OCI-LY3 (cell line): ENCODE measurements around the gene TSPAN19.

Experiments
- H2AFZ ChIP-seq: fragments of 200-600, 300-600 bp; shearing (Covaris generic); 2 replicates; pipeline ENCODE4 v1.6.0; 2014; ENCODE audit warnings: antibody characterized with exemption, low read depth, low read length
- H3K27ac ChIP-seq: fragments of 200-600, 300-600 bp; sonication (generic); 2 replicates; pipeline ENCODE4 v1.5.1; 2014; ENCODE audit warnings: mild to moderate bottlenecking, low read length, moderate library complexity, mixed read lengths
- H3K27me3 ChIP-seq: fragments of 200-600, 300-600 bp; sonication (generic); 2 replicates; pipeline ENCODE4 v1.6.1; 2014; ENCODE audit warnings: low read depth, low read length, mixed read lengths
- H3K36me3 ChIP-seq: fragments of 200-600, 300-600 bp; sonication (generic); replicated peaks from 2 replicates; pipeline ENCODE3; 2014; ENCODE audit warnings: low read depth, low read length, mixed read lengths
- H3K4me1 ChIP-seq: fragments of 300-600, 200-600 bp; sonication (generic); 2 replicates; pipeline ENCODE4 v1.6.1; 2014; ENCODE audit warnings: low read length, mixed read lengths
- H3K4me2 ChIP-seq: fragments of 200-600, 300-600 bp; sonication (generic); 2 replicates; pipeline ENCODE4 v1.6.1; 2014; ENCODE audit warnings: low read length, mixed read lengths
- H3K4me3 ChIP-seq: fragments of 300-600, 200-600 bp; sonication (generic); 2 replicates; pipeline ENCODE4 v1.5.1; 2014; ENCODE audit warnings: antibody characterized with exemption, mild to moderate bottlenecking, low read length, moderate library complexity
- H3K79me2 ChIP-seq: fragments of 300-600, 200-600 bp; shearing (Covaris generic); 2 replicates; pipeline ENCODE4 v1.6.1; 2014; ENCODE audit warnings: mild to moderate bottlenecking, low read length, mixed read lengths
- H3K9ac ChIP-seq: fragments of 300-600, 200-600 bp; shearing (Covaris generic); 2 replicates; pipeline ENCODE4 v1.6.0; 2014; ENCODE audit warnings: mild to moderate bottlenecking, low read length, moderate library complexity
- H3K9me3 ChIP-seq: fragments of 200-600, 300-600 bp; shearing (Covaris generic); 2 replicates; pipeline ENCODE4 v1.6.1; 2014; ENCODE audit warnings: low read length, mixed read lengths; ENCODE audit not compliant: insufficient read depth
- H4K20me1 ChIP-seq: fragments of 200-600, 300-600 bp; sonication (generic); 2 replicates; pipeline ENCODE4 v1.6.1; 2016; ENCODE audit warnings: low read length, mixed read lengths; ENCODE audit not compliant: insufficient read depth
- CTCF ChIP-seq: fragments of 200-600, 300-600 bp; sonication (generic); IDR thresholded peaks from 2 replicates; pipeline ENCODE4 v1.5.1; 2014; ENCODE audit warnings: antibody characterized with exemption, low read length, low read depth
- EZH2phosphoT487 ChIP-seq: fragments of 200-600 bp; shearing (Covaris generic); IDR thresholded peaks from 2 replicates; pipeline ENCODE4 v1.6.1; 2018; ENCODE audit warnings: antibody characterized with exemption, mixed run types, low read depth

The TSPAN19 gene

GRCh38 chr12:84986117-84986516 lies 50.0 kb downstream of the TSPAN19 start:
- Histone ChIP-seq H3K27me3 (no peaks in the 10 kb centered on the region), H3K79me2 (no peaks in the 10 kb centered on the region), H3K36me3 (no peaks in the 10 kb centered on the region), H2AFZ (0 out of 2 replicates have a peak overlapping the region, but pooled peaks have one; percentile 37), H3K4me1 (no peaks in the 10 kb centered on the region), H3K4me2 (no peak overlapping the region), H3K4me3 (no peak overlapping the region), H3K9ac (no peak overlapping the region), H3K9me3 (no peaks in the 10 kb centered on the region), H4K20me1 (no peaks in the 10 kb centered on the region), H3K27ac (no peak overlapping the region)
- TF ChIP-seq EZH2phosphoT487 (no peak), CTCF (no peak)

- Histone ChIP-seq H3K79me2 (no peaks in the 10 kb centered on the region), H3K9me3 (no peaks in the 10 kb centered on the region), H3K4me2 (no peak overlapping the region), H3K36me3 (no peaks in the 10 kb centered on the region), H2AFZ (no peak overlapping the region), H4K20me1 (no peaks in the 10 kb centered on the region), H3K4me1 (no peaks in the 10 kb centered on the region), H3K4me3 (no peak overlapping the region), H3K27ac (no peak overlapping the region), H3K27me3 (no peaks in the 10 kb centered on the region), H3K9ac (no peak overlapping the region)
- TF ChIP-seq EZH2phosphoT487, result no peak
- TF ChIP-seq CTCF, result no peak
Observed at GRCh38 chr12:84983289-84983688, 52.8 kb downstream of the TSPAN19 start.

GRCh38 chr12:84982888-84983287 lies 53.2 kb downstream of the TSPAN19 start:
- Histone ChIP-seq H3K4me1 (no peaks in the 10 kb centered on the region), H2AFZ (no peak overlapping the region), H3K4me2 (no peak overlapping the region), H3K79me2 (no peaks in the 10 kb centered on the region), H3K27ac (no peak overlapping the region), H3K9ac (no peak overlapping the region), H3K36me3 (no peaks in the 10 kb centered on the region), H3K27me3 (no peaks in the 10 kb centered on the region), H3K9me3 (no peaks in the 10 kb centered on the region), H3K4me3 (no peak overlapping the region), H4K20me1 (no peaks in the 10 kb centered on the region)
- TF ChIP-seq CTCF (no peak), EZH2phosphoT487 (no peak)

- Histone ChIP-seq H4K20me1 (no peaks in the 10 kb centered on the region), H3K79me2 (no peaks in the 10 kb centered on the region), H2AFZ (no peak overlapping the region), H3K36me3 (no peaks in the 10 kb centered on the region), H3K4me2 (no peak overlapping the region), H3K9ac (no peak overlapping the region), H3K4me1 (no peaks in the 10 kb centered on the region), H3K27ac (no peak overlapping the region), H3K9me3 (no peaks in the 10 kb centered on the region), H3K4me3 (no peak overlapping the region), H3K27me3 (no peaks in the 10 kb centered on the region)
- TF ChIP-seq EZH2phosphoT487, result no peak
- TF ChIP-seq CTCF, result no peak
Observed at GRCh38 chr12:84978921-84979320, 57.2 kb downstream of the TSPAN19 start.
